Activated CD4-positive, alpha-beta memory T cell treated with anti-CD3 and anti-CD28 coated beads, Interleukin-2, amount 10 ng/mL, durations not matched to agents 7 days and 5 days (primary cell): ENCODE results near the gene NFIA. TPM values are rescaled to one million over a fixed set of nuclear protein-coding genes. Genes with fewer than 3 reads are reported as not detected.

Experiments used
- CTCF ChIA-PET: fragments of 350-600 bp; sonication (Branson Sonifier 250); formaldehyde crosslinking; loops from one replicate; lab custom pipeline; 2021; ENCODE audit warnings: antibody characterized with exemption, inconsistent platforms; lab: Charles Lee
- POLR2A ChIA-PET: fragments of 350-600 bp; sonication (Branson Sonifier 250); formaldehyde crosslinking; loops from one replicate; lab custom pipeline; 2021; ENCODE audit warnings: antibody characterized with exemption; lab: Charles Lee
- DNase-seq: peaks from one replicate; pipeline ENCODE4 v3.0.0-alpha.2; 2020
- H3K27ac Mint-ChIP-seq: one replicate; pipeline ENCODE4 v1.8.0; 2021; ENCODE audit warnings: mild to moderate bottlenecking, mixed read lengths
- H3K27me3 Mint-ChIP-seq: one replicate; pipeline ENCODE4 v1.8.0; 2021; ENCODE audit warnings: mixed read lengths
- H3K36me3 Mint-ChIP-seq: one replicate; pipeline ENCODE4 v1.8.0; 2021; ENCODE audit warnings: low read depth, mixed read lengths
- H3K4me1 Mint-ChIP-seq: one replicate; pipeline ENCODE4 v1.8.0; 2021; ENCODE audit warnings: mixed read lengths
- H3K4me3 Mint-ChIP-seq: one replicate; pipeline ENCODE4 v1.8.0; 2021; ENCODE audit warnings: mild to moderate bottlenecking, mixed read lengths
- H3K9me3 Mint-ChIP-seq: one replicate; pipeline ENCODE4 v1.8.0; 2021; ENCODE audit warnings: mixed read lengths
- total RNA-seq, 2 experiments: library from RNA; stranded (reverse); gene quantifications; one replicate each; pipeline ENCODE4 v1.2.3, GENCODE V29; 2021

Gene NFIA
- total RNA-seq, 2 experiments from 2014 or later = 2.4 to 3.0 TPM

GRCh38 chr1:61142726-61143500, 60.6 kb downstream of the NFIA start:
- Mint-ChIP-seq H3K4me1 (no peaks in the 10 kb centered on the region), H3K27ac (no peak overlapping the region), H3K9me3 (no peaks in the 10 kb centered on the region), H3K27me3 (no peaks in the 10 kb centered on the region), H3K36me3 (no peaks in the 10 kb centered on the region), H3K4me3 (no peak overlapping the region)
- CTCF ChIA-PET = no interaction called here
- POLR2A ChIA-PET = no interaction called here
- DNase-seq = no peak

DNA sequence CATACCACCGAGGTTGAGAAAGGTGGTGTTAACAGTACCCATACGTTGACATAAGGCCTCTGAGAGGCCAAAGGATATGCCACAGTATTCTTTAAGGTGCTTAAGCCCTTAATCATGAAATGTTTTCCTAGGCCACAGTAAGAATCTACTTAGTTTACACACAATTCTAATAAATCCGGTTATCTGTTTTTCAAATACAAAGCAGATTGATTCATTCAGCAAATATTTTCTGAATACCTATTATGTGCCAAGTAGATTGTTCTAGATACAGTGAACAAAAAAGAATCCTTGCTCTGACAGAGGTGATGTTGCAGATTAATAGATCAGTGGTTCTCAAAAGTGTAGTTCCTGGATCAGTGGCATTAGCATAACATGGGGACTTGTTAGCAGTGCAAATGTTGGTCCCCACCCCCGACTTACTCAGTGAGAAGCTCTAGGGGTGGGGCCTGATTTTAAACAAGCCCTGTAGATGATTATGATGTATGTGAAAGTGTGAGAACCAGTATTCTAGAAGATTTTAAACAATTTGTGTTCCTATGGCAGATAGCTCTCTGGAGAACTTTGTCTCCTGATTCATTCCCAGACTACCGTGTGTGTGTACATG, 61.6 kb downstream of the NFIA start:
- Mint-ChIP-seq H3K4me3 (no peak overlapping the region), H3K27ac (no peak overlapping the region), H3K9me3 (no peaks in the 10 kb centered on the region), H3K27me3 (peaks cover 3% of the 10 kb centered on the region), H3K4me1 (no peaks in the 10 kb centered on the region), H3K36me3 (no peaks in the 10 kb centered on the region)
- ChIA-PET POLR2A (no interaction called here), CTCF (no interaction called here)
- DNase-seq = no peak

- Mint-ChIP-seq H3K4me3 (no peak overlapping the region), H3K9me3 (no peaks in the 10 kb centered on the region), H3K36me3 (no peaks in the 10 kb centered on the region), H3K27ac (no peak overlapping the region), H3K27me3 (peaks cover 7% of the 10 kb centered on the region), H3K4me1 (no peaks in the 10 kb centered on the region)
- ChIA-PET CTCF (no interaction called here), POLR2A (no interaction called here)
- DNase-seq = no peak
Measured at GRCh38 chr1:61149010-61149860, 66.9 kb downstream of the NFIA start.

DNA sequence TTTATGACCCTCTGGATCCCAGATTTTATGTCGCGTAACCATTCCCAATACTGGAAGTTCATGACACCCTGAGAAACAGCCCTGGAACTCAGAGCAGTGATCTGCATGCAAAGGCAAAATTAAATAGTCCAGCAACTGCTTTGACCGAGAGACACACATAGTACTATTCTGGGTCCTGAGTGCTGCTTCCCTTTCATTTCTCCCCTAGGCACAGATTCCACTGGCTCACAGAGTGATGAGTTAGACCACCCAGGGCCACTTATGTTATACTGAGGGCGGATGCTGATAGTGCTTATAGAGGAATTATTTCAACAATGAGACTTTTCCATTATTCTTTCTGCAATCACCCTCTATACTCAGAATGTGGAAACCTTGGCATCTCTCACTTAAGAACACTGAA, 69.2 kb downstream of the NFIA start:
- peaks cover 14% of the 10 kb centered on the region for H3K27me3 Mint-ChIP-seq
- no peak for DNase-seq

DNA sequence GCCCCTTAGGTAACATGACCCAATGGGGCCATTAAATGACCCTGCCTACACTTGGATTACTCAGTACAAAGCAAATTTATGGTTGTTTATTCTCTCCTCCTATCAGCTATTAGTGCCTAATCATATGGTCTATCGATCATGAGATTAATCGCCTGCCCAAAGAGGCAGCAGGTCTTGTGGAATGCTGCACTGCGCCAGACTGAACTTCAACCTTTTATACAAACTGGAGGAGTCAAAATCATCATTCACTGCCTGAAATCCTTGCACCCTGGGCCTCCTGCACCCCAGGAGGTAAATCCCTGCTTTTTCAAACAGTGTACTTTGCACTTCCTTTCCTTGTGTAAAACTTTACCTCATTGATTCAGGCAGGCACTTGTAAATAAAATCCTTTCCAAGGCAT, 69.7 kb downstream of the NFIA start:
- Mint-ChIP-seq H3K36me3 (no peaks in the 10 kb centered on the region), H3K27ac (no peak overlapping the region), H3K27me3 (peaks cover 14% of the 10 kb centered on the region), H3K4me1 (peaks cover under 1% of the 10 kb centered on the region), H3K4me3 (no peak overlapping the region), H3K9me3 (no peaks in the 10 kb centered on the region)
- no peak for DNase-seq
- ChIA-PET CTCF (no interaction called here), POLR2A (no interaction called here)

More for the DNA sequence above, 69.2 kb downstream of the NFIA start:
- CTCF ChIA-PET = no interaction called here
- H3K4me1 Mint-ChIP-seq = no peaks in the 10 kb centered on the region
- no peaks in the 10 kb centered on the region for H3K9me3 Mint-ChIP-seq
- no peaks in the 10 kb centered on the region for H3K36me3 Mint-ChIP-seq
- POLR2A ChIA-PET = no interaction called here
- H3K27ac Mint-ChIP-seq = no peak overlapping the region
- H3K4me3 Mint-ChIP-seq = no peak overlapping the region

DNA sequence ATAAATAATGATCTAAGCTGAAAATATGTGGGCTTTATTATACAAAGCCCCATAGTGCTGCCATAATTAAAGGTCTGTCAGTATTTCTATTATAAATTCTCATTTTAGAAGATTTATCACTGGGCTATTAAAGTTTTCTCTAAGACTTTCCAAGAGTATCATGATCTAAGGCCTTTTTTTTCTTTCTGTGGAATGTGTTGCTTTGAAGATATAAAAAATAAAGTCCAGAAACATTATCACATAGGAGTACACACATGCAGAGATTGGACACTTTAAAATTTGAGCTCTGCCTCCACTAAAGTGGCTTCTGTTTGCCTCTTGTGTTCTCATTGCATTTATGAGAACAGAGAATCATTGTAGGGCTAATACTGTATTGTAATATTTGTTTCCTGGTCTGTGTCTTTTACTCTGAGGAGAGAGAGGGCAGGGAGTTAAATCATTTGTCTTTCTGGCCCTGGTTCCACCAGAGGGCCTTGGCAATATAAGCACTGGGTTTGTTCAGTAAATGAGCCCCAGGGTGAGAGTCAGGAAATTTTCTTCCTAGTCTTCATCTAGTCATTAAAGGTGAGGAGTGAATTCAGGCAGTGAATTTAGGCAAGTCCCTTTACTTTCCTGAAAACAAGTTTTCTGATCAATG, 70.2 kb downstream of the NFIA start:
- CTCF ChIA-PET = no interaction called here
- POLR2A ChIA-PET = no interaction called here
- H3K36me3 Mint-ChIP-seq = no peaks in the 10 kb centered on the region
- no peak for DNase-seq
- H3K9me3 Mint-ChIP-seq = no peaks in the 10 kb centered on the region
- peaks cover 4% of the 10 kb centered on the region for H3K4me1 Mint-ChIP-seq
- H3K4me3 Mint-ChIP-seq = no peak overlapping the region
- peaks cover 14% of the 10 kb centered on the region for H3K27me3 Mint-ChIP-seq
- no peak overlapping the region for H3K27ac Mint-ChIP-seq

GRCh38 chr1:61156576-61157467, 74.5 kb downstream of the NFIA start:
- H3K27me3 Mint-ChIP-seq = peaks cover 15% of the 10 kb centered on the region
- ChIA-PET POLR2A (interaction anchor here (0.7 to 1.1 kb wide), 3 partner anchors 79 to 122 kb away, joined by 3 to 4 read pairs (median 3); no protein-coding TSS in a partner anchor), CTCF (interaction anchor here (1.0 to 3.5 kb wide), 2 partner anchors 79 to 107 kb away, joined by 3 to 16 read pairs; no protein-coding TSS in a partner anchor)
- H3K4me3 Mint-ChIP-seq = no peak overlapping the region
- H3K4me1 Mint-ChIP-seq = peaks cover 21% of the 10 kb centered on the region
- no peaks in the 10 kb centered on the region for H3K9me3 Mint-ChIP-seq
- no peak for DNase-seq
- H3K27ac Mint-ChIP-seq = no peak overlapping the region
- no peaks in the 10 kb centered on the region for H3K36me3 Mint-ChIP-seq

GRCh38 chr1:61157468-61157987, 75.2 kb downstream of the NFIA start:
- H3K4me1 Mint-ChIP-seq = peaks cover 21% of the 10 kb centered on the region
- ChIA-PET CTCF (interaction anchor here (1.0 to 3.5 kb wide), 3 partner anchors 80 to 108 kb away, joined by 3 to 16 read pairs (median 3); no protein-coding TSS in a partner anchor), POLR2A (interaction anchor here (0.7 to 1.1 kb wide), 3 partner anchors 79 to 121 kb away, joined by 3 to 4 read pairs (median 3); no protein-coding TSS in a partner anchor)
- no peaks in the 10 kb centered on the region for H3K9me3 Mint-ChIP-seq
- no peak overlapping the region for H3K4me3 Mint-ChIP-seq
- no peak overlapping the region for H3K27ac Mint-ChIP-seq
- H3K27me3 Mint-ChIP-seq = peaks cover 15% of the 10 kb centered on the region
- H3K36me3 Mint-ChIP-seq = no peaks in the 10 kb centered on the region
- no peak for DNase-seq

GRCh38 chr1:61158591-61158990, 76.2 kb downstream of the NFIA start:
- peaks cover 12% of the 10 kb centered on the region for H3K27me3 Mint-ChIP-seq
- no peak overlapping the region for H3K4me3 Mint-ChIP-seq
- H3K36me3 Mint-ChIP-seq = no peaks in the 10 kb centered on the region
- DNase-seq = no peak
- POLR2A ChIA-PET = no interaction called here
- peaks cover 21% of the 10 kb centered on the region for H3K4me1 Mint-ChIP-seq
- CTCF ChIA-PET = interaction anchor here (3.5 kb wide), 1 partner anchor 109 kb away, joined by 16 read pairs; no protein-coding TSS in a partner anchor
- H3K9me3 Mint-ChIP-seq = no peaks in the 10 kb centered on the region
- no peak overlapping the region for H3K27ac Mint-ChIP-seq

DNA sequence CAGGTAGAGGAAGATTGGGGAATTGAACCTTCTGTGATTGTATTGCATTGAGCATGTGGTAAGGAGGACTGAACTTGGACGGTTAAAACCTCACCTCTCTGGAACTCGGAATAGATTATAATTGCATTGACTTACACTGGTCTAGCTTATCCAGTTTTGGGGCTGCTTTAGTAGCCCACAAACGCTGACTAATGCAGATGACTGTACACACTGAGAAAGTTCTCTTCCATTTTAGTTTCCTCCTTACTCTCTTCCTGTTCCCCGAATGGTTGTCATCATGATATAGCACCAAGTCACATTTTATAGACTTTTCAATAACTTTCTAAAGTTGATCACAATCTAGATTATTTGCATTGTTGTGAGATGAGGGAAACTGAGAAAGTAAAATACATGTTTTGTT, 78.2 kb downstream of the NFIA start:
- DNase-seq = no peak
- Mint-ChIP-seq H3K36me3 (no peaks in the 10 kb centered on the region), H3K4me3 (no peak overlapping the region), H3K9me3 (no peaks in the 10 kb centered on the region), H3K4me1 (peaks cover 21% of the 10 kb centered on the region), H3K27me3 (peaks cover 8% of the 10 kb centered on the region), H3K27ac (no peak overlapping the region)
- POLR2A ChIA-PET = no interaction called here
- CTCF ChIA-PET = no interaction called here

DNA sequence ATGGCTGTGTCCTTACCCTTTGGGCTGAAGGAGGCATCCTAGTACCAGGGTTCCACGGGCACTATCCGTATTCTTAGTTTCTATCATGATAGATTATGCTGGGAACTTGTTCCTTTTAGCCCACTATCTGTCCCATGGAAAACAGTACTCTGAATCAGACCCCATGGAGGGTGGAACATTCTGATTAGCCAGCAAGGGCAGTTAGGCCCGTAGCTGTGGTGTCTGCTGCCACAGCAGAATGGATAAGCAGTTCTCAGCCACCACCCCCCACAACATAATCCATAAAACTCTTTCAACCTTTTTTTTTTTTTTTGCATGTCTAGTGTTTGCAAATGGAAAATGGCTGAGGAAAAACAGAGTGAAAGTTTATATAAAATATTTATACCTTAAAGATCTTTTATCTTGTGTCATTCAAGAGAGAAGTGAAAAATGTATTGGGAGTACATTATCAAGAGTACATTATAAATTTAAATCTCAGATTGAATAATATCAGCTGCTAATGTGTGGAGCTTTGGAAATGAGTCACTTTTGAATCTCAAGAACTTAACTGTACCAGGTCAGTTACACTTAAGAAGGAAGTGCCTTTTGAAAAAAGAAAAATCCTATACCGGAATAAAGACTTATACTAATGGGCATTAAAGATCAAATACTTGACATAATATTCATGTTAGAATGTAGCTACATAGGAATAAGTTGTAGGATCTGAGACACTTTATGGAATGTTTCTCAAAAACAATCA, 80.3 kb downstream of the NFIA start:
- Mint-ChIP-seq H3K36me3 (no peaks in the 10 kb centered on the region), H3K4me1 (peaks cover 16% of the 10 kb centered on the region), H3K27ac (no peak overlapping the region), H3K4me3 (no peak overlapping the region), H3K27me3 (peaks cover 5% of the 10 kb centered on the region), H3K9me3 (no peaks in the 10 kb centered on the region)
- CTCF ChIA-PET = no interaction called here
- POLR2A ChIA-PET = no interaction called here
- DNase-seq = no peak
